ENCODE measurements around the gene UNC80. TPM values are rescaled to one million over a fixed set of nuclear protein-coding genes. Genes with fewer than 3 reads are reported as not detected.

UNC80 gene
- total RNA-seq, 1 donor from 2014 or later, result 0.38 TPM

GRCh38 chr2:209918251-209918650 is 146.6 kb downstream of the UNC80 start:
- H3K4me1 Mint-ChIP-seq, result no peaks in the 10 kb centered on the region

GRCh38 chr2:209922116-209922515 is 150.5 kb downstream of the UNC80 start:
- H3K27me3 Mint-ChIP-seq (ENCODE audit: low read depth), result peaks cover 24% of the 10 kb centered on the region
- peaks cover 3% of the 10 kb centered on the region for H3K9me3 Mint-ChIP-seq
- no peak for DNase-seq (ENCODE audit: low spot score in 2 of 2, unreplicated experiment in 2 of 2)
- H3K4me1 Mint-ChIP-seq, result no peaks in the 10 kb centered on the region
- H3K4me3 Mint-ChIP-seq, result no peak overlapping the region
- no peak for TF ChIP-seq CTCF (IDR thresholded peaks at IDR 0.05; ENCODE audit: unreplicated experiment)
- H3K36me3 Mint-ChIP-seq, result no peaks in the 10 kb centered on the region
- H3K27ac Mint-ChIP-seq, result no peak overlapping the region

More at GRCh38 chr2:209918251-209918650, 146.6 kb downstream of the UNC80 start:
- H3K27ac Mint-ChIP-seq, result no peak overlapping the region
- no peaks in the 10 kb centered on the region for H3K36me3 Mint-ChIP-seq
- H3K27me3 Mint-ChIP-seq (ENCODE audit: low read depth), result peaks cover 23% of the 10 kb centered on the region
- DNase-seq (ENCODE audit: low spot score in 2 of 2, unreplicated experiment in 2 of 2), result no peak
- H3K4me3 Mint-ChIP-seq, result no peak overlapping the region
- H3K9me3 Mint-ChIP-seq, result no peaks in the 10 kb centered on the region
- TF ChIP-seq CTCF (IDR thresholded peaks at IDR 0.05; ENCODE audit: unreplicated experiment), result no peak

GRCh38 chr2:209929369-209929768 is 157.7 kb downstream of the UNC80 start:
- peaks cover 18% of the 10 kb centered on the region for H3K27me3 Mint-ChIP-seq (ENCODE audit: low read depth)
- no peaks in the 10 kb centered on the region for H3K36me3 Mint-ChIP-seq
- DNase-seq (ENCODE audit: low spot score in 2 of 2, unreplicated experiment in 2 of 2), result no peak
- peaks cover 3% of the 10 kb centered on the region for H3K9me3 Mint-ChIP-seq
- H3K4me1 Mint-ChIP-seq, result peaks cover 3% of the 10 kb centered on the region
- H3K27ac Mint-ChIP-seq, result no peak overlapping the region
- no peak overlapping the region for H3K4me3 Mint-ChIP-seq
- TF ChIP-seq CTCF (IDR thresholded peaks at IDR 0.05; ENCODE audit: unreplicated experiment), result no peak

- H3K27ac Mint-ChIP-seq, result no peak overlapping the region
- no peaks in the 10 kb centered on the region for H3K9me3 Mint-ChIP-seq
- no peaks in the 10 kb centered on the region for H3K36me3 Mint-ChIP-seq
- no peak overlapping the region for H3K4me3 Mint-ChIP-seq
- H3K4me1 Mint-ChIP-seq, result peaks cover 3% of the 10 kb centered on the region
- no peak for DNase-seq (ENCODE audit: low spot score in 2 of 2, unreplicated experiment in 2 of 2)
- no peak for TF ChIP-seq CTCF (IDR thresholded peaks at IDR 0.05; ENCODE audit: unreplicated experiment)
- H3K27me3 Mint-ChIP-seq (ENCODE audit: low read depth), result peaks cover 14% of the 10 kb centered on the region
Measured at GRCh38 chr2:209933499-209934483, 162.2 kb downstream of the UNC80 start.

GRCh38 chr2:209936106-209936666 is 164.6 kb downstream of the UNC80 start:
- Mint-ChIP-seq H3K4me1 (peaks cover 3% of the 10 kb centered on the region), H3K27ac (no peak overlapping the region), H3K36me3 (no peaks in the 10 kb centered on the region), H3K9me3 (no peaks in the 10 kb centered on the region), H3K4me3 (no peak overlapping the region), H3K27me3 (ENCODE audit: low read depth) (peaks cover 8% of the 10 kb centered on the region)
- no peak for TF ChIP-seq CTCF (IDR thresholded peaks at IDR 0.05; ENCODE audit: unreplicated experiment)
- no peak for DNase-seq (ENCODE audit: low spot score in 2 of 2, unreplicated experiment in 2 of 2)
